GM18526 (cell line): ENCODE measurements around the gene ZBTB4.

Source experiments
- POLR2A ChIP-seq: IDR thresholded peaks from 3 replicates; pipeline ENCODE4 v1.6.1; 2011; ENCODE audit not compliant: insufficient read length; ENCODE audit errors: extremely low read depth

The ZBTB4 gene

GRCh38 chr17:7423679-7424078, 55.8 kb downstream of the ZBTB4 start:
- no peak for TF ChIP-seq POLR2A

GRCh38 chr17:7421186-7421585, 58.2 kb downstream of the ZBTB4 start:
- TF ChIP-seq POLR2A, result no peak

GRCh38 chr17:7419819-7420610, 59.4 kb downstream of the ZBTB4 start, which contains the start of gene SPEM1:
Gene SPEM1, plus strand, starts transcription at chr17:7420324. Its CDS starts 61 bp downstream, at chr17:7420385.
- TF ChIP-seq POLR2A, result no peak

- no peak for TF ChIP-seq POLR2A
Measured at GRCh38 chr17:7418472-7419152, 60.8 kb downstream of the ZBTB4 start.

- TF ChIP-seq POLR2A, result no peak
Measured at GRCh38 chr17:7417056-7417655, 62.3 kb downstream of the ZBTB4 start.

GRCh38 chr17:7416323-7416722, 63.1 kb downstream of the ZBTB4 start:
- no peak for TF ChIP-seq POLR2A

GRCh38 chr17:7415784-7416183, 63.6 kb downstream of the ZBTB4 start:
- no peak for TF ChIP-seq POLR2A

- no peak for TF ChIP-seq POLR2A
Measured at GRCh38 chr17:7414837-7415236, 64.6 kb downstream of the ZBTB4 start.

DNA sequence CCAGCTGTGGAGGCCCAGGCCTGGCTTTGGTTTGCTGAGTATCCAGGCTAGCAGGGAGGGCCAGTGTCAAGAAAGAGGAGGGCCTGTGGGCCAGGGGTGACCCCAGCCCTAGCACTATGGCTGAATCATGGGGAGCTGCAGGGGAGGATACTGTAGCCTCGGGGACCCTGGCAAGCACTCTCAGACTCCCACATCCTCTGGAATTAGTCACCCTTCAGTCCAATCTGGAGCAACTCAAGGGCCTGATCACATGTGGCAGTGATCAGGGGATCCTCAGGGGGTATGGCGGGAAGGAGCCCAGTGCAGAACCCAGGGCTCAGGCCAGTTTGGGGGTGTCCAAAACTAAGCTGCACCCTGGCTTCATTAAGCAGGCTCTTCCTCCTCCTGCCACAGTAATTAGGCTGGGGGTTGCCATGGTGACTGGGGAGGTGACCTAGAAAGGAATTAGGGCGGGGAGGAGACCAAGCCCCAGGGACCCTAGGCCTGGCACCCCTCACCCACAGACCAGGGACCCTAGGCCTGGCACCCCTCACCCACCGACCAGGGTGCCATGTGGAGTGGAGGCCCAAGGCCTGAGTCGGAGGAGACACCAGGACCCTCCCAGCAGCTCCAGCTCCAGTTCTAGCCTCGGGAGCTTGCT, 66.0 kb downstream of the ZBTB4 start:
- no peak for TF ChIP-seq POLR2A

DNA sequence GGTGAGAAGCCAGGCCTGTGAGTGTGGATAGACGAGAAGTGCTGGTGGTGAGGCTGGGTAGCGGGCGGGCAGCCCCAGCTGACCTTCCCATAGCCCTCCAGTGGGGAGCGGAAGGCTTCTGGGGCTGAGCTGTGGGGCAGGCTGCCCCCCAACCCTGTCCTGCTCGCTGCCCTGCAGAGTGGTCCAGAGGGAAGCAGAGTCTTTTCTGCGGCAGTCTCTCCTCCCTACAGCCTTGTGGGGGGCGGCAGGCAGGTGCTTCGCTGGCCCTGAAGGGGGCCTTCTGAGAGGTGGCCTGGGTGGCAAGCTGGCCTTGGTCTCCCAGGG, 68.0 kb downstream of the ZBTB4 start:
- TF ChIP-seq POLR2A, result no peak

GRCh38 chr17:7410634-7411426, 68.6 kb downstream of the ZBTB4 start:
- no peak for TF ChIP-seq POLR2A

DNA sequence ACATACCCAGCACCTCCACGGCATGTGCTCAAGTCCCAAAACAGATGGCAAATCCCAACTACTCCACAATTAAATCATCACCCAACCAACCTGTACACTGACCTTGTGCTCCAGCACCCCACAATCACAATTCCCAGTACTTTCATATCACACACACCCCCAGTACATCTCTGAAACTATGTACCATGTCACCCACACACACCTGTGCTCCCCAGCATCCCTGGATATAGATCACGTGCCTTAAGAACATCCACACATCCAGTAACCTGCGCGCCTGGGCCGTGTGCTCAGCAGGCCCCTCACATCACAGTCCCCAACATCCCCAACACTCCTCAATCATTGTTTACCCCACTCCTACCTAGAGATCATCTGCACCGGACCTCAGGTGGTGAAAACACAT, 69.7 kb downstream of the ZBTB4 start:
- no peak for TF ChIP-seq POLR2A
